ENCODE results near the gene SLC25A13.

Gene SLC25A13

DNA sequence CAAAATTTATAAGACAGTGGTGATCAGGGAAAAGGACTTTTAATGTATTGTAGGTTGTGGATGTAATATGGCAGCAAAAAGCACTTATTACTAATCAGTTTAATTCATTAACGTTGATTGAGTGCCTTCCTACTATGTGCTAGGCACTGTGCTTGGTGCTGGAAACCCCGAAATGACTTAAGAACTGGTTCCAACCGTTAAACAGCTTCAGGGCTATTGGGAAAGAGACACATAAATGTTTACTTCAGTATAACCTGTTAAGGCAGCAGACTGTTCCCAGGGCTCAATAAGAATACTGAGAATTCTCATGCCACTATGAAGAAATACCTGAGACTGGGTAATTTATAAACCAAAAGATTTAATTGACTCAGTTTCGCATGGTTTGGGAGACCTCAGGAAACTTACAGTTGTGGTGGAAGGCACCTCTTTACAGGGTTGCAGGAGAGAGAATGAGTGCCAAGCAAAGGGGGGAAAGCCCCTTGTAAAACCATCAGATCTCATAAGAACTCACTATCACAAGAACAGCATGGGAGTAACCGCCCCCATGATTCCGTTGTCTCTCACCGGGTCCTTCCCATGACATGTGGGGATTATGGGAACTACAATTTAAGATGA lies 1.1 kb upstream of the SLC25A13 start:
- FAIRE-seq, result no peak

DNA sequence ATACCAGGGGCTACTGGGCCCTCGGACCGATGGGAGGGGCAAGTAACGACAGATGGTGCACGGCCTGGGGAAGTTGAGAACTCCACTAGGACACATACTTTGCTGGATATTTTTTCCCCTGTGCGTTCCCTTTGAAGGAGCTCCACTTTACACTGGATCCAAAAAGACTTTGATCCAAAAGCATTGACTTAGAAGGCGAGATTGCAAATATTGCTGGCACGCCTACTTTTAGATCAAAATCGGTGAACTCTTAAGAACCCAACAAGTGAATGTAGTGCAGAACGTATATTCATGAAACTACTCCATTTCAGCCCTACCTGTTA lies 436 bp upstream of the SLC25A13 start:
- no peak for FAIRE-seq

DNA sequence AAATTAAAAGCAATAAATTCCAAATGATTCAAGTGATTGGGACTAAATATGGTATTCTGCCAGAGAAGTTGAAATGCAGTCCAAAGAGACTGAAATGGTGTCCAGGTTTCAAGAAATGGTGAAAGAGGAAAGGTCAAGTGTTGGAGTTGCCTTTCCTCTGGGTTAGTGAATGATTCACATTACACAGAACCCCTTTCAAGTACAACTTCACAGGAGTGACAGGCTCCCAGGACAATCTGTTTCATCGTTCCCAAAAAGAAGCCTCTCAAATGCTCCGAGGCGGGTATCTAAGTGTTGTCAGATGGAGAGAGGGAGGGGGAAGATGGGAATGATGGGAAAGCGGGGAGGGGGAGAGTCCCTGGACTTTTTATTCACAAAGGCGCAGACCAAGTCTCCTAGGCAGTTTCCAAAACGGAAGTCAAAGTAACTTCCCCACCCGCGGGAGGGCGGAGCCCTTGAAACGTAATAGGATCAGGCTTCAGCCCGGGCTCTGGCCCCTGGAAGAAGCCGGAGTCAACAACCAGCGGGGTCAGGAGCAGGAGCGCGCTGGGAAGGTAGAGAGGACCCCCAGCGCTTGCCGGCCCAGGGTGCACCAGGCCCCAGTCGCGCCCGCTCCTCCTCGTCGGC lies 754 bp downstream of the SLC25A13 start:
- no peak for FAIRE-seq

DNA sequence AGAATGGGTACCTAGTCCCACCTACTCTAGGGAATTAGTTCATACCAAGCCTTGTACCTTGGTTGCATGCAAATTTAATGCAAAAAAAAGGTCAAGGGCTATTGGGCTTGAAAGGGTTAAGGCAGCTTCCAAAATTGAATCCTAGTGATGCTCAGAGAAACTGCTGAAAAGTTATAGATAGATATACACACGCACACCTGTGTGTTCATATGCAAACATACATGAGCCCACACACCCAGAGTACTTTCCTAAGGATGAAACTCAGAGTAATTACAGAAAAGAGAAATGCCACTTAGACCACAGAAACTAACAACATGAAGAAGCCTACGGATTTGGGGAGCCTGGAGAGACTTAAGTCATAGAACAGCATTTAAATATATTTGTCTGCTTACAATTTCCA lies 1.5 kb downstream of the SLC25A13 start:
- FAIRE-seq, result no peak

DNA sequence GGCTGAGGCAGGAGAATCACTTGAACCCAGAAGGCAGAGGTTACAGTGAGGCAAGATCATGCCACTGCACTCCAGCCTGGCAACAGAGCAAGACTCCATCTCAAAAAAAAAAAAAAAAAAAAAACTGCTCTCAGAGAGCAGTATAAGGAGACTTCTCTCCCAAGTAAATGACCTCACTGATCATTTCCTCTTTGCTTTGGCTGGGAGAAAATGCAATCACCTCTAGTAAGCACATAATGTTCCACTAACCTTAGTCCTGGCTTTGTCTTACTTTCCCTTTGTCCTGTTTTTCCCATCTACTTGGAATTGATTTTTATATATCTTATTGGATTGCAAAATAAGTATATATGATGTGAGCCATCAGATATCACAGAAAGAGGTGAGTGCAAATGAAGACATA lies 2.5 kb downstream of the SLC25A13 start:
- no peak for FAIRE-seq

DNA sequence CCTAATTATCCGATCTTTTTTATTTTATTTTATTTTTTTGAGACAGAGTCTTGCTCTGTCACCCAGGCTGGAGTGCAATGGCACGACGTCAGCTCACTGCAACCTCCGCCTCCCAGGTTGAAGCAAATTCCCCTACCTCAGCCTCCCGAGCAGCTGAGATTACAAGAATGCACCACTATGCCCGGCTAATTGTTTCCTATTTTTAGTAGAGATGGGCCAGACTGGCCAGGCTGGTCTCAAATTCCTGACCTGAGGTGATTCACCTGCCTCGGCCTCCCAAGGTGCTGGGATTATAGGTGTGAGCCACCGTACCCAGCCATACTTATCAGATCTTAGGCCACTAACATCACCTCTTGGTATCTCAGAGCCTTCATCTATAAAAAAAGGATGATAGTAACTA lies 4.9 kb downstream of the SLC25A13 start:
- FAIRE-seq, result no peak

DNA sequence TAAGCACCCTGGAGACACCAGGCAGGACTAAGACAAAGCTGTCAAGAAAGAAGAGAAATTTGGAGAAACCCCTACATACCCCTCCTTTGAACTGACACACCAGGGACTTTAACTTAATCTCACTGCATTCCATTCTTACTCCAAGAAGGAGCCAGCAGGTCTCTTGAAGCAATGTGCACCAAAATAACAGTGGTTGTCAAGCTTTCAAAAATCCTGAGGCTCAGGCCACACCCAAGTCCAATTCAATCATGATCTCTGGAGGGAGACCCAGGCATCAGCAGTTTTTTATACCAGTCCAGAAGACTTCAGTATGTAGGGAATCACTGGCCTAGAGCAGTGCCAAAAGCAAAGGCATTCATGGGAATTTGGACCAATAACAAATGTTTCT lies 6.8 kb downstream of the SLC25A13 start:
- no peak for FAIRE-seq

DNA sequence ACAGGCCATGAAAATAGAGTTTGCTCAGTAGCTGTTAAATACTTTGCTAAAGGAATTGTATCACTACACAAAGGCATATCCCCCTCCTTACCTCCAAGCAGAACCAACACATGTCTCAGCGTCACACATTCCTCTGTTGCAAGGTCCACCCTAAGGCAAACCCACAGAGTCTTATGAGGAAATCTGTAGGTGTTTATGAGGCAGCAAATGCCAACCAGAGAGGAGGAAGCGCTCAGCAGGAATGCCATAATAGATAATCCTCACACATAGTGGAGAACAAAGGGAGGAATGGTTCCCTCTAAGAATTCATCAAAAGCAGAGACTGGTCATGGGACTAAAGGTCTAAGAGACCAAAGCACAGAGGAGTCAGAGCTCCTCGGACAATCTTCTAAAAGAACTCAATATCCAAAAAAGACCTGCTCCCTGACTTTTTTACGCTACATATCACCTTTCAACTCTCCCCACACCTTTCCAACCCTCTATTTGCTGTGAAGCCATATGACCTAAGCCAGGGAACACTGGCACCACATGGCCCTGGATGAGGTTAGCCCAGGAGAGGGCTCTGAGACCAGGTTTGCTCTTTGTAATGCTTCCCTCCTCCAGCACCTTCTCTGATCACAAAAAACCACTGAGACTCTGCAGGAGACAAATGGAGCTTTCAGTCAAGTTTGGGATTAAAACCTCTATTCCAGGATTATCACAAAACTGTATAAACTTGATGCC lies 7.3 kb downstream of the SLC25A13 start:
- no peak for FAIRE-seq

DNA sequence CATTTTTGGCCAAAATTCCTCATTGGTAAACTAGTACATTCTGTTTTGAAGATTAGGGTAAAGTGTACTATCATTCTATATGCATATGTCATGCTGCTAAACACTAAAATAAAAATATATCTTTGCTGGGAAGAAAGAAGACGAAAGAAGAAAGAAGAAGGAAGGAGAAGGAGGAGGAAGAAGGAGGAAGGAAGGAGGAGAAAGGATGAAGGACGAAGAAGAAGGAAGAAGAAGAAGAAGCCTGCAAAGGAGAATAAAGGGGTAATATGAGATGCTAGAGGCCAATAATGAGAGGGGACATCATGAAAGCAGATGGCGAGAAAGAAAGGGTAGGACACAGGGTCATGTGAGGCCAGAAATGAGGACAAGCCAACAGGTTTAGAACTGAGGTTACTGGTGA lies 8.0 kb downstream of the SLC25A13 start:
- FAIRE-seq, result no peak

DNA sequence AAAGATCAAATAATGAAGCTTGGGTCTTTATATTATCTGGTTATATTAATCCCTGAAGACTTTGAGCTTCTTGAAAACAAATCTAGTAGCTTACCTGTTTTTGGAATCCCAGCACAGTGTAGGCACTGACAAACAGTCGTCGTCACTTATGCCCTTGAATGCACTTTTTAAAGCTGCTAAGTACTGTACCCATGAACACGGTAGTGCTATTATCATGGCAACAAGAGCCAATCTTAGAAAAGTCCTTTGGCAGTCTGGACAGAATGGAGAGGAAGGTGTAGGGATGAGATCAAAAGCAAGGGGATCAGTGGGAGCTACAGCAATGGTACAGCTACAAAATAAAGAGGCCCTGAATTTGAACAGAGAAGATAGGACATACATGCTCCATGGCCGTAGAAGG lies 9.4 kb downstream of the SLC25A13 start:
- FAIRE-seq, result no peak

DNA sequence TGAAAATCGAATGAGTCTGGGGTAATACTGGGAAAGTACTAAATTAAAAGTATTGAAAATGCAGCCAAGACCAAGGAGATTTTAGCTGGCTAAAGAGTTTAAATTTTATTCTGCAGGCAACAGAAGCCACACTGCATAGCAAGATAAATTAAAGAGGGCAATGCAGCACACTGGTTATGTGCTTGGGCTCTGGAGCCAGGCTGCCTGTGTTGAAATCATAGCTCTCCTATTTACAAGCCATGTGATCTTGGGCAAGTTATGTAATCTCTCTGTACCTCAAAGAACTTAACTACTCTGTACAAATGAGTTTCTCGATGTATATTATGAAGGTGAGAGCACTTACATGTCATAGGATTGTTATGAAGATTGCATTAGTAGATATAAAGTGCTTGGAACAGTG lies 9.9 kb downstream of the SLC25A13 start:
- no peak for FAIRE-seq

DNA sequence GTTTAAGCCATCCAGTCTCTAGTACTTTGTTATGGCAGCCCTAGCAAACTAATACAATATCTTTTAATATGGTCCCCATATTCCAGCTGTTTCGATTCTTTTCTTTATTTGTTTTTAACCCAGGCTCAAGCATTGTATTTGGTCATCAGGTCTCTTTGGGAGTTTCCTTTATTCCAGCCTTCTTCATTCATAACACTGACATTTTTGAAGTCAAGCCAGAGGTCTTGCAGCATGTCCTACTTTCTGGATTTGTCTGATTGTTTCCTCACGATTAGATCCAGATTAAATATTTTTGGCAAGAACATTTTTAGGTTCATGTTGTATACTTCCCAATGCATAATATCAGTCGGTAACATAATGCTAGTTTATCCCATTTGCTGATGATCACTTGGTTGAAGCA lies 11.8 kb downstream of the SLC25A13 start:
- FAIRE-seq, result no peak

DNA sequence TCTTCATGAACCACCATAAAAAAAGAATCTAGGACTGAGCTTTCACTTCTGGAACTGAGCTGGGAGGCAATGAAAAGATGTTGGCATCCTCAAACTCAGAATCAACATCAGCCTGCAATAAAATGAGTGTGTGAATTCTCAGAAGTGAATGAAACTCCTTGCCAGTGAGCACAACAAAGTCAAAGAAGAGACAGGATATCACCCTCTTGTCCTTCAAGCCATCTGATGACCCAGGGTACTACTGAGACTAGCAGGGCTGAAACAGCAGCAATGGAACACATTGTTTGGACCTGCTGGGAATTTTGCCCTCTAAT lies 13.0 kb downstream of the SLC25A13 start:
- FAIRE-seq, result no peak

DNA sequence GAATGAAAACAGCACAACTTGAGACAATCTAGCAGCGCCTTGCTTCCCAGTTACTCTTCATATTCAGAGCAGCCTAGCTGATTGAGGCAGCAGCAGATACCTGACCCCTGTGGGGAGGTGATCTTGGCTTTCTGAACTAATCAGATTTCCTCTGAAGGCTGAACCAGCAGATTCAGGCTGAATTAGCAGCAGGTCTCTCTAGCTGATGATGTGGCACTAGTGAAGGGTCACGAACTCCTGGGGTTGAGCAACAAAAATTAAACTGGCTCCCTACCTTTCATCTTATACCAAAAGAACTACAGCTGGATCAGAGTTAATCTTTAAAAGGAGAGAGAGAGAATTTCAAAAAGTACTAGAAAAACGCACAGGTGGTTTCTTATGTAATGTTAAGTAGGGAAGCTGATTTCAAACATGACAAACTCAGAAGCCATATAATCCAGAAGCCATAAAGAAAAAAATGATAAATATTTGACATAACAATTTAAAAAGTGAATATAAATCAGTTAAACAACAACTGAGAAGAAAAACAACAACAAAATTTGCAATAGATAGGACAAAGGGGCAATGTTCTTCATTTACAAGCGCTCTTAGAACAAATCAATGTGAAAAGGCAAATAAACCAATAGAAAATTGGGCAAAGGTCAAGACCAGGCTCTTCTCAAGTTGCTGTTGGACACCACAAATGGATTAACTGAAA lies 13.5 kb downstream of the SLC25A13 start:
- no peak for FAIRE-seq

DNA sequence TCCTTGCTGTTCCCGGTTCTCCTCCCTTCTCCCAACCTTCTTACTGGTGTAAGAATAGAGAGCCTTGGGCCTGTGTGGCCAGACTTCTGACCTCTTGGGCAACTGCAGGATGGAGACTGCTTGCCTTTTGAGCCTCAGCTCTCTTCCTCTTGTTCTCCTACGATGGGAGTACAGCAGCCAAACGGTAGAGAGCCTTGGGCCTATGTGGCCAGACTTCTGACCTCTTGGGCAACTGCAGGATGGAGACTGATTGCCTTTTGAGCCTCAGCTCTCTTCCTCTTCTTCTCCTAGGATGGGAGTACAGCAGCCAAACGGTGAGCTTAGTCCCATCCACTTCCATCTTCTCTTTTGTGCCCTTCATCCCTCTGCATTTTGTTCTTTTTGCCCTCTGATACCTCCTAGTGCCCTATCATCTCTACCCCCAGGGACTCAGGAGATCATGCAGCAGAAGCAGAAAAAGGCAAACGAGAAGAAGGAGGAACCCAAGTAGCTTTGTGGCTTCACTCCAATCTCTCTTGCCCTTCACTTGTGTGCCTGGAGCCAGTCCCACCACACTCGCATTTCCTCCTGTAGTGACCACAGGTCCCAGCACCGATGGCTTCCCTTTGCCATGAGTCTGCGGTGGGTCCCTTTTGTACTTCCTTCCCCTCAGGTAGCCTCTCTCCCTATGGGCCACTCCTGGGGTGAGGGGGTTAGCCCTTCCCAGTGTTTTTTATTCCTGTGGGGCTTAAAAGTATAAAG lies 15.3 kb downstream of the SLC25A13 start:
- FAIRE-seq, result no peak

DNA sequence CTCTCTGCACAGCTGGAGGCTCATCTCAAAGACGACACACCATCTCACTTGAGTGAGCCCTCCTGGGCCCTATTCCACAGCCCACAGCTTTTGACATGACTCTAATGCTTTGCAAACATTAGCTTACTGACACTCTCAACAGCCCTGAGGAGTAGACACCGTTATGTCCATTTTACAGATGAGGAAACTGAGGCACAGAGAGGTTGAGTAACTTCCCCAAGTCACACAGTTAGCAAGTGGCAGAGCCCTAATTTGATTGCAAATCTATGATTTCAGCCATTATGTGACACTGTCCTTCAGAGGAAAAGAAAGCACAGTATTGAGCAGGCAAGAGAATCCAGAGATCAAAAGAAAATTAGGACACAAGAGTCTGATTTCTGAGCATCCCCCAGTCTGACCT lies 16.0 kb downstream of the SLC25A13 start:
- no peak for FAIRE-seq

DNA sequence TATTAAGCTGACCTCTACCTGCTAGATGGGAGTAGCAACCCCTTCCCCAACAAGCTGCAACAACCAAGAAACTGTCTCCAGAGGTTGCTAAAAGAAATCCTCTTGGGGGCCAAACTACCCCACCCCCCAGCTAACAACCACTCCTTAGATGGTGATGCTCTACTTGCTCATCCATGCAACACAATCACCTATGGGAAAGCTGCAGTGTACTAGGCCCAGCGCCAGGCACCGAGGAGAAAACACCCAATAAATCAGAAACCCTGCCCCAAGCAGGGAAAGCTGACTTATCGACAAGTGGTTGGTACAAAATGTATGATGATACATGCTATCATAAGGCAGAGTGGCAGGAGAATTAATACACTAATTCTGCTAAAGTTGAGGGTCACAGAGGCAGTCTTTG lies 17.3 kb downstream of the SLC25A13 start:
- no peak for FAIRE-seq

DNA sequence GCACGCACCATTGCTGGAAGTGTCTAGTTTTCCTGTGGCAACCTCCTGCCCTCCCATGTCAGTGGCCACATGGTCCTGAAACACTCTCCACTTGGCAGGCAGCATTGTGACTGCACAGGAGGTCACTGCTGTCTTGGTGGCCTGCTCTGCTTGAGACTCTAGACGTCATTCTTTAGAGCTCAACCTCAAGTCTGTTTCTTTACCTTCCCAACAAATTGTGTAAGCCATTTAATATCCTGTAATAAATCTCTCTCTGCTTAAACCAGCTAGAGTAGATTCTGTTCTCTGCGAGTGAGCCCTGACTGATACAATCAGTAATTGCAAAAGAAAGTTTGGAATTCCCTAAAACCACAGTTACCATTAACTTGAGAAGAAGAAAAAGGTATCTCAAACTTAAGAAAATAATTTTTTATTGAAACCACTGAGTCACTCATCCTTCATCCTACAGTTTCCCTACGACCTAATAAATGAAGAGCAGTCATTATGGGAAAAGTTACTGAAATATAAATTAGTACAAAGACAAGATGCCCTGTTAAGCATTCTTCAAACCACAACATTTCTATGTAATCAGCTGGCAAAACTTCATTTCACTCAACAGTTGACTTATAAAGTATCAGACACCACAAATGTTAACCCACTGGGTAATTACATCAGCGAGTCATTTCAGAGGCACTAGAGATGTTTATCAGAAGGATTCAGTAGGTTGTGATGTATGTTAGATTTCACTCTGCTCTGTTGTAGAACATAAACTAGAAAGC lies 18.0 kb downstream of the SLC25A13 start:
- no peak for FAIRE-seq

DNA sequence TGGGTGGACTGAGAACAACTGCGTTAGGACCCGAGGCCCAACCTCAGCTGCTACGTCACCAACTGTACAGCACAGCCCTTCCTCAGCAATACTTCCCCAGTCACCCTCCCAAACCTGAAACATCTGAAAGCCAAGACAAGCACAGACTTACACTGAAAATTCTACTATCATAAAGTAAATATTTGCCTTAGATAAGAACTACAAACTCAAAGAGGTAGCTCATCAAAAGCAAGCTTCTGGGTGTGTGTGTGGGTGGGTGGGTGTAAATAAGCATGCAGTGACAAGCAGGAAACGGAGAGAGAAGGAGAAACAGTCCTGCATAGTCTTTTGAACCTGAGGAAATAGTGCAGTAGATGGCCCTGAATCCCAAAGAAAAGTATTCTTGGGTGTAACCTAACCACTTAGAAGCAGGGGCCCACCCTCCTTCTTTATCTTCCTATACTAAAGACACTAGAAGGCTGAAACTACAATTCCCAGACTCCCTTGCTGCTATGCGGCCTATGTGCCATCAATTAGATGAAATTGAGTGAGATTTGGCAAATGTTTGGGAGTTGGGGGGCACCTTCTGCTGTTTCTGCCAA lies 18.7 kb downstream of the SLC25A13 start:
- FAIRE-seq, result no peak

DNA sequence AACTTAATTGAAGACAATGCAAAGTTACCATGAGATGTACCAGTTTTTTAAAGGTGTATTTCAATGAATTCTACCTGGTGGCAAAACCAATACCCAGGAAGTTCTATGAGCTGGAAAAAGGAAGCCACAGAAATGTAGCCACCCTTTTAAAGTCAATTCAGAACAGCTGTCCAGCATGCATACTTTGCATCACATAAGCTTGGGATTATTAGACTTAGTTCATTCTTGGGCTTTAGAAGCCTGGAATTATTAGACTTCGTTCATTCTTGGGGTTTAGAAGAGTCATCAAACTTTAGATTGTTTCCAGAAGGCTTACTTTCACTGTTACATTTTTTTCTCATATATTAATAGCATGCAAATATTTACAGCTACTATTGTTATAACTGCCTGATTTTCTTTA lies 20.9 kb downstream of the SLC25A13 start:
- FAIRE-seq, result no peak

DNA sequence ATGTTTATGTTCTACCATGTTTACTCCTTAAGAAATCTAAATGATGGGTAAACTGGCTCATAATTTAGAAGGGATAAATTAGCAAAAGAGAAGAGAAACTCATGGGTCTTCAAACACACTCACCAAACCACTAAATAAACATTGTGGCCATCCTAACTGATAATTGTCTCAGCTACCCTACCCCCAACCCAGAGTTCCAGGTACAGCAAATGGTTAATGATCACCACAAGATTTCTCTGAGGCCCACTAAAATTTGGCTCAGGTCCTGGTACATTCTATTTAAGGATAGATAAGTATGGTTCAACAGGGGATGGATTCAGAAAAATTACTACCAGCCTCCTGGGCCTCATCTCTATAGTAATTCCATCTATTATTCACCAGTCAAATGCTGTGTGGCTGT lies 21.4 kb downstream of the SLC25A13 start:
- FAIRE-seq, result no peak

DNA sequence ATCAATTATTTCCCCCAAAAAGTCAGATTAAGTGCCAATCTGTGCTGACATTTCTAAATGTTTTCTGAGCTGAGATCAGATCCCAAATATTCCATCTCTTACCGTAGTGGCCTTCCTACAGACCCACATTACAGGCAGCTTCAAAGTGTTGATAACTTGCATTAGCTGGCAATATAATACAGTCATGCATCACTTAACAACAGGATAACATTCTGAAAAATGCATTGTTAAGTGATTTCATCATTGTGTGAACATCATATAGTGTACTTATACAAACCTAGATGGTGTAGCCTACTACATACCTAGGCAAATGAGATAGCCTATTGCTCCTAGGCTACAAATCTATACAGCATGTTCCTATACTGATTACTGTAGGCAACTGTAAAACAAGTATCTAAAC lies 22.4 kb downstream of the SLC25A13 start:
- no peak for FAIRE-seq

Data from colon (tissue), 2 donors.